Psoas muscle (tissue), 8 donors: ENCODE measurements around the gene SRPK2. TPM values are rescaled to one million over a fixed set of nuclear protein-coding genes. Genes with fewer than 3 reads are reported as not detected.

Source experiments
- ATAC-seq, 4 donors: fragments of 200-7000 bp; cut with Tn5 transposase; one replicate each; pipeline ENCODE4 v1.9.1; 2020; ENCODE audit warnings: moderate library complexity in 3 of 4, mild to moderate bottlenecking in 2 of 4
- DNase-seq, 2 donors: peaks; one replicate each; pipeline ENCODE4 v3.0.0-alpha.2; 2020
- H3K27ac ChIP-seq: fragments of 200-600 bp; one replicate; pipeline ENCODE4 v1.8.0; 2022
- H3K27me3 ChIP-seq, 3 donors: fragments of 200-600 bp in 1 of 3; one replicate each; pipeline versions ENCODE4 v1.6.1 to v1.8.0; 2013 to 2022; ENCODE audit warnings: low read length in 2 of 3, mild to moderate bottlenecking in 2 of 3, moderate library complexity in 1 of 3; ENCODE audit not compliant: insufficient read depth in 3 of 3
- H3K36me3 ChIP-seq, 2 donors: fragments of 200-600 bp in 1 of 2; one replicate each; pipeline versions ENCODE4 v1.6.1 to v1.8.0; 2013 to 2022; ENCODE audit warnings: low read depth in 1 of 2, mild to moderate bottlenecking in 1 of 2, moderate library complexity in 1 of 2; ENCODE audit not compliant: insufficient read depth in 1 of 2
- H3K4me1 ChIP-seq: fragments of 200-600 bp; one replicate; pipeline ENCODE4 v1.8.0; 2022
- H3K4me3 ChIP-seq: fragments of 200-600 bp; one replicate; pipeline ENCODE4 v1.8.0; 2022; ENCODE audit warnings: mild to moderate bottlenecking
- H3K9me3 ChIP-seq: fragments of 200-600 bp; one replicate; pipeline ENCODE4 v1.8.0; 2022
- CTCF ChIP-seq: fragments of 200-600 bp; IDR thresholded peaks from one replicate; pipeline ENCODE4 v1.8.0; 2022; ENCODE audit warnings: antibody characterized with exemption
- whole genome bisulfite sequencing, 3 donors: extraction: QIAGEN DNeasy Blood & Tissue Kit; methylation state at CpG; one replicate each; pipeline versions ENCODE4 v1.1.6 to v1.1.7; 2013; 5-methylcytosine and 5-hydroxymethylcytosine counted together
- intact Hi-C, 2 donors: fragments of 100-400 bp; cut with DNase I; formaldehyde crosslinking; loops; one replicate each; pipeline versions ENCODE4 v1.11.0 to v1.14.2; 2022
- polyA plus RNA-seq, 3 donors: library from polyadenylated mRNA; stranded (reverse); fragments of 200-250 nt; gene quantifications; one replicate each; pipeline ENCODE4 v1.2.3, GENCODE V29; 2013
- total RNA-seq, 4 donors: library from RNA; stranded (reverse); fragmentation: NEBNext Ultra II Directional in 2 of 4; extraction: Animal tissue kit (Norgen Biotek cat#: 25700) in 2 of 4; gene quantifications; one replicate each; pipeline versions ENCODE4 v1.2.1 to v1.2.4, GENCODE V29; 2021 to 2023
- donor health status: healthy with polysubstance abuse.
- donor health status: DM: no; HTN: no; CAD: no; lungs with moderate emphysema.
- donor health status: Bipolar disorder and iron deficiency.
- donor health status: healthy.
- donor health status: DM: yes; HTN: yes; CAD: no.
- donor health status: DM: no; HTN: no; CAD: no.
- donor health status: DM: no; HTN: no; CAD: no.
- donor health status: DM: yes; HTN: yes; CAD: no.

The SRPK2 gene
- total and polyA plus RNA-seq, 7 donors: 12.7 to 51.3 (median 33.2) TPM

DNA sequence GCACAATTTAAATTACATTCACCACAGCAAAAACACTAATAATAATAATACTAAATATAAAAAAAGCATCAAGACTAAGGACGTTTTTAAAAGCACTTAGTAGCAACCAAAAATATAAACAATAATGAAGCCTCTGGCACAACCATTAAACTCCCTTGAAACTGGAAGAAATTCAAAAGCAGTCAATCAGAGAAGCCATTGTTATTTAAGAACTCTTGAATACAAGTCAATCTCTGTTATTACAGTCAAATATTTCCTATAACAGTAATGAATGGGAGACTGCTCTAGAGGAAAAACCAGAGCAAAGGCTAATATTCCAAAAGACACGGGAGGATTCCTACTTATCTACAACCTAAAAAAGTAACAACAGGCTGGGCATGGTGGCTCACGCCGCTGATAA lies 210.5 kb downstream of the SRPK2 start:
- WGBS, 3 donors: 64 to 71% (median 67%) methylated on average over 4 of the region's 4 CpGs
- Histone ChIP-seq H3K36me3 (no peaks in the 10 kb centered on the region), H3K27me3 (no peaks in the 10 kb centered on the region), H3K27ac (no peak overlapping the region), H3K4me1 (peaks cover 22% of the 10 kb centered on the region), H3K9me3 (no peaks in the 10 kb centered on the region), H3K4me3 (no peak overlapping the region)
- DNase-seq (no peak), ATAC-seq (no peak)
- intact Hi-C loops: no loop called here
- no peak for TF ChIP-seq CTCF

DNA sequence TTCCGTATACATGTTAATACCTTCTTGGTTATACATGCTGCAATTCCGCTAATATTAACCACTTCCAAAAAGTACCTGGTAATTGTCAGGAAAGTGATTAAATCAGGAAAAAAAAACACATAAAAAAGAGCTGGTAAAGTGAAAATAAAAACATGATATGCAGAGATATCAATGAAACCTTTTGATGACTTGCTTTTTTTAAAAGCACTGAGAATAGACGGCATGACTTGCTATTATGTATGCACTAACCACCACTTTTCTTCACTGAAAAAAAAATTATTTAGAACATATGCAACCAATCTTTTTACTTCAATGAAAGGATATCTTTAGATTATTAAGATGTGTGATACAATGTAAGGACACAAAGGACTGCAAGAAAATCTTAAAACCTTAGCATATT lies 211.7 kb downstream of the SRPK2 start:
- intact Hi-C loops: no loop called here
- H3K4me1 ChIP-seq: peaks cover 22% of the 10 kb centered on the region
- H3K36me3 ChIP-seq: no peaks in the 10 kb centered on the region
- DNase-seq (no peak), ATAC-seq (no peak)
- no peaks in the 10 kb centered on the region for H3K9me3 ChIP-seq
- H3K27ac ChIP-seq: no peak overlapping the region
- no peaks in the 10 kb centered on the region for H3K27me3 ChIP-seq
- no peak overlapping the region for H3K4me3 ChIP-seq
- 93 to 96% (median 94%) methylated on average over 3 of the region's 3 CpGs for WGBS, 3 donors
- no peak for TF ChIP-seq CTCF

DNA sequence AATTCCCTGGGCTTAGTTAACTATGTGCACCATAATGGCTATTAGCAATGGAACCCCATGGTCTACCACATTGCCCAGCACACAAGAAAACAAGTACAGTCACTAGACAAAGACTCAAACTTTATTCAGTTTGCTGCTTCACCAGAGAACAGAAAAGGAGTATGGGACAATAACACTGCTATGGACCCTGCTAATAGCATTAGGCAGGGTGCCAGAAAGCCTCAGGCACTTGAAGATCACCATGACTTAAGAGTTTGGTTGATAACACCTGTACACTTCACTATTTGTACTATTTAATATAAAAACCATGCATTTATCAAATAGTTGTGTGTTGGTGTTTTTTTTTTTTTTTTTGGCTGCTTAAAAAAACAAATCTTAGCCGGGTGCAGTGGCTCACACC lies 215.1 kb downstream of the SRPK2 start:
- Histone ChIP-seq H3K4me3 (no peak overlapping the region), H3K9me3 (no peaks in the 10 kb centered on the region), H3K27ac (no peak overlapping the region), H3K27me3 (no peaks in the 10 kb centered on the region), H3K4me1 (peaks cover 22% of the 10 kb centered on the region), H3K36me3 (peaks cover 0 to 9% of the 10 kb centered on the region in 2 donors)
- no peak for DNase-seq
- intact Hi-C loops: no loop called here
- TF ChIP-seq CTCF: no peak
- WGBS, 3 donors: 73 to 86% (median 80%) methylated on average over 1 of the region's 1 CpG
- no peak for ATAC-seq

DNA sequence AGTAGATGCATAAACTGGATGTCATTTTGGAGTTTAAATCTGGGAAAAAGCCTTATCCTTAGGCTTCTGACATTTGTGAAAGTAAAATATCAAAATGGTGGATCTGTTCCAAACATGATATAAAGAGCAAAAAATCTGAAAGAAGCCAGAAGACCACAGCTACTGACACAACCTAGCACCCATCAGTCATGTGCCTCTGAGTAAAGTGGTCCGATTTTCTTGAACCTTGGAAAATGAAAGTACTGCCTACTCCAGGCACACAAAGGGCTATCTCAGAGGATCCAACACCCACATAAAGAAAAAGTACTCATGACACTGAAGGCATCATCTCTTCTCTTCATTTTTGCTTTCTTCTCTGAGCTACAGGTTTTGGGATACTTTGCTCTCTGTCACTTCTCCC lies 224.0 kb downstream of the SRPK2 start:
- Histone ChIP-seq H3K27me3 (no peaks in the 10 kb centered on the region), H3K36me3 (peaks cover 6 to 73% of the 10 kb centered on the region in 2 donors), H3K27ac (no peak overlapping the region), H3K9me3 (no peaks in the 10 kb centered on the region), H3K4me3 (no peak overlapping the region), H3K4me1 (no peaks in the 10 kb centered on the region)
- DNase-seq: no peak
- TF ChIP-seq CTCF: no peak
- WGBS, 3 donors: 90 to 97% (median 91%) methylated on average over 1 of the region's 1 CpG
- ATAC-seq: no peak
- intact Hi-C loops: loop anchor here in 1 of 2 donors (10.0 kb wide), 1 partner anchor 110 kb away; no protein-coding TSS in a partner anchor

DNA sequence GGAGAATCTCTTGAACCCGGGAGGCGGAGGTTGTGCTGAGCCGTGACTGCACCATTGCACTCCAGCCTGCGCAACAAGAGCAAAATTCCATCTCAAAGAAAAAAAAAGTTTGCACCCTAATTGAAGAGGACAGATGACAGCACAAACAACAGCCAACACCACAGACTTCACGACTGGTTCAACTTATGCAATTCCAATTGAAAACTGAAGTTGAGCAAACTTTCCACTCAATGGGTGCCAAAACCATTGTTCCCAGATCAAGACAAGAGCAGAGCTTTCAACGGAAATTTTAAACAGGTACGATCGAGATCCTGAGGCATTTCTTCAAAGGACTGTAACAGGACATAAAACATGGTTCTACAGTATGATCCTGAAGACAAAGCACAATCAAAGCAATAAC lies 225.0 kb downstream of the SRPK2 start:
- no peak for ATAC-seq

More for the DNA sequence above, 225.0 kb downstream of the SRPK2 start:
- H3K36me3 ChIP-seq: peaks cover 6 to 74% of the 10 kb centered on the region in 2 donors
- intact Hi-C loops: loop anchor here in 1 of 2 donors (10.0 kb wide), 1 partner anchor 111 kb away; no protein-coding TSS in a partner anchor
- 86 to 93% (median 90%) methylated on average over 8 of the region's 8 CpGs for WGBS, 3 donors
- H3K27me3 ChIP-seq: no peaks in the 10 kb centered on the region
- no peaks in the 10 kb centered on the region for H3K4me1 ChIP-seq
- no peak for TF ChIP-seq CTCF
- H3K4me3 ChIP-seq: no peak overlapping the region
- no peaks in the 10 kb centered on the region for H3K9me3 ChIP-seq
- H3K27ac ChIP-seq: no peak overlapping the region
- DNase-seq: no peak
